NCI-H128 (cell line): ENCODE measurements around the gene CEP85.
"Not testable (repeated sequence)": the region's sequence is repeated elsewhere in the genome, so short reads cannot be mapped to it uniquely, and the experiment has no call there.

Experiments
- DNase-seq: peaks from one replicate; lab custom pipeline; 2025; ENCODE audit not compliant: unreplicated experiment; lab: John Stamatoyannopoulos, UW

CEP85 gene

GRCh38 chr1:26220199-26220912 is 13.6 kb upstream of the CEP85 start:
- DNase-seq: no peak

GRCh38 chr1:26221094-26221493 is 12.9 kb upstream of the CEP85 start:
- no peak for DNase-seq

- no peak for DNase-seq
Measured at GRCh38 chr1:26224606-26225005, 9.4 kb upstream of the CEP85 start.

DNA sequence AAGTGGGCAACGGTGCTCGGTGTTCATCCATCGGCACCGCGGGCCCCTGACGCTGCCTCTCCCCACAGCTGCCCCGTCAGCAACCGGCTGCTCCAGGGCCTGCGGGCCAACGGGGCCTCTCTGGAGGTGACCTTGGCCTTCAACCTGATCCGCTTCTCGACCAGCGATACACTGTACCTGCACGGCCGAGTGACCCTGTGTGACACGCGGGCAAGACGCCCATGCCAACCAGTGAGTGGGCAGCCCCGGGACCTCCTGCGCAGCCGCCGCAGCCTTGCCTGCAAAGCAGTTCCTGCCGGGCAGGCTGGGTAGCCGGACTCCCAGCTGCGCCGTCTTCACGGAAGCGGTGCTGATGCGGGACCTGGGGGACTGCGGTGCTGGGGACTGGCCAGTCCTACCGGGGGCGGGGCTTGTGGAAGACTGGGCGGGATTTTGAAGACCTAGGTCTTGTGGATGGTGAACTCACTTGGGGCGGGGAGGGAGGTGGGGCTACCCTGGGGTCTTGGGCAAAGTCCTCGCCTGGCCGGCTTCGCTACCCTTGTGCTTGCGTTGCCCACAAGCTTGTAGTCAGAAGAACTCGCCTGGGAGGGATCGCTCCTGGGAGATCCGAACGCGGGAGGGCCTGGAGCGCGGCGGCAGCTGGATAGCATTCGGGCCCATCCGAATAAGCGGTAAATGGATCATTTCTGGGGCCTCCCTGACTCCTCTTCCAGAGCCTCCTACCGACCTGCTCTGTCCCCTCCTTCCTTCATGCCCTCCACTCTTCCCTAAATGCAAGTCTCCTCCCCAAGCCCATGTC is 8.8 kb upstream of the CEP85 start:
- no peak for DNase-seq

- not testable (repeated sequence) for DNase-seq
Measured at GRCh38 chr1:26230682-26231081, 3.3 kb upstream of the CEP85 start.

DNA sequence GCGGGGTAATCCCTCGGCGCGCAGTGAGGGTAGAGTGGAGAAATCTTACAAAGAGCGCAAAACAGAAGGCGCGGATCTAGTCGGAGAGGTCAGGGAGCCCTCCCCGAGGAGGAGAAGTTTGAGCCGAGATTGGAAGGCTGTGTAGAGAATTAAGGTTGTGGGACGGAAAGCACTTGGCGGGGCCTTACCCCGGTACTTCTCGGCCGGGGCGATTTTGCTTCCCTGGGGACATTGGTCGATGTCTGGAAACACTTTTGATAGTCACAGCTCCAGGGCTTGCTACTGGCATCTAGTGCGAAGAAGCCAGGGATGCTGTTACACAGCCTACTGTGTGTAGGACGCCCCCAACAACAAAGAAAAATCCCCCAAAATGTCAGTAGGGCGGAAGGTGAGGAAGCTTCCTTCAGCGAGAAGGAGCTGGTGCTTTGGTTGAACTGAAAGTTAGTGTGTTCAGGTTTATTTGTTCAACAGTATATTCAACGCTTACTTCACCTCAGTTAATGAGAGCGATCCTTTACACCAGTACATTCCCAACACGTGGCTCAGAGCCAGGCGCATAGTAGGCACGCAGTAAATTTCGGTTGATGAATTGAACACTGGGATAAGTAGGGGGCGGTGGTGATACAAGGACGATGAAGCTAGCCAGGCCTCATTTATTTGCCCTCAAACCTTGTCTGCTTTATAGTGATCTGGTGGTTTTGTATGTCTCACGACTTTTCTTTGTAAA is 807 bp downstream of the CEP85 start:
- DNase-seq: no peak

GRCh38 chr1:26237230-26237966 is 3.4 kb downstream of the CEP85 start:
- DNase-seq: no peak

- no peak for DNase-seq
Measured at GRCh38 chr1:26239936-26240335, 5.9 kb downstream of the CEP85 start.

- no peak for DNase-seq
Measured at GRCh38 chr1:26252718-26253117, 18.7 kb downstream of the CEP85 start.

- no peak for DNase-seq
Measured at GRCh38 chr1:26254404-26254803, 20.4 kb downstream of the CEP85 start.

DNA sequence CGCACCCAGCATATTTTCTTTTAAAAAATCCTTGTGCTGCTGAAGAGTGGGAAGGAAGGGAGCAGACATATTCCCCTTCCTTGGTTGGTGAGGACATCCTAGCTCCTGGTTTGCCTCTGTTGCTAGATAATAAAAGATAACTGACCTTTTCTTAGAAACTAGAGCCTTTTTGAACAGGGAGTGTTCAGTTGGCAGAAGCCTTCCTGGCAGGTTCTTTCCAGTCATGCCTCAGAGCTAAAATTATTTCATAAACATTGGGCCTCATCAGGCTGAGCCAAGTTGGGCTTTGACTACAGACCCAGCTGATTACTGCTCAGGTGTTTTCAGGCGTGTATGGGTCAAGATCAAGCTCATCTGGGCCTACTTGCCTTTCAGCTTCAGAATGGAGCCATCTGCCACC is 23.2 kb downstream of the CEP85 start:
- DNase-seq: no peak

- no peak for DNase-seq
Measured at GRCh38 chr1:26259005-26259404, 25.0 kb downstream of the CEP85 start.

GRCh38 chr1:26259578-26259977 is 25.6 kb downstream of the CEP85 start:
- DNase-seq: no peak

- DNase-seq: no peak
Measured at GRCh38 chr1:26263212-26263611, 29.2 kb downstream of the CEP85 start.

DNA sequence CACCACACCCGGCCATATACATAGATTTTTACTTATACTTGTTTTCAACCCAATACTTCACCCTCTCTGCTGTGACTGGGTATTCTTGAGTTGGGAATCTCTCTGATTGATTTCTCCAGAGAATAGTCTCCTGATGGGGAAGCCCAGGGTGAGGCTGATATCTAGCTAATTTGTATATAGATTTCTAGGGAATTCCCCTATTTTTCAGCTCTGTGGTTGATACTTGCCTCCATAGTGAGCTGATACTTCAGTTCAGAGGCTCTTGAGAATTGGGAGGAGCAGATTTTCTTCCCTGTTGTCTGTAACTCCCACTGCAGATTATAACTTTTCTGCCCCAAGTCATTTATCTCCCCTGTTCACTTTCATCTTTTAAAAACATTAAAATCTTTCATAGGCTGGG is 31.4 kb downstream of the CEP85 start:
- DNase-seq: no peak

DNA sequence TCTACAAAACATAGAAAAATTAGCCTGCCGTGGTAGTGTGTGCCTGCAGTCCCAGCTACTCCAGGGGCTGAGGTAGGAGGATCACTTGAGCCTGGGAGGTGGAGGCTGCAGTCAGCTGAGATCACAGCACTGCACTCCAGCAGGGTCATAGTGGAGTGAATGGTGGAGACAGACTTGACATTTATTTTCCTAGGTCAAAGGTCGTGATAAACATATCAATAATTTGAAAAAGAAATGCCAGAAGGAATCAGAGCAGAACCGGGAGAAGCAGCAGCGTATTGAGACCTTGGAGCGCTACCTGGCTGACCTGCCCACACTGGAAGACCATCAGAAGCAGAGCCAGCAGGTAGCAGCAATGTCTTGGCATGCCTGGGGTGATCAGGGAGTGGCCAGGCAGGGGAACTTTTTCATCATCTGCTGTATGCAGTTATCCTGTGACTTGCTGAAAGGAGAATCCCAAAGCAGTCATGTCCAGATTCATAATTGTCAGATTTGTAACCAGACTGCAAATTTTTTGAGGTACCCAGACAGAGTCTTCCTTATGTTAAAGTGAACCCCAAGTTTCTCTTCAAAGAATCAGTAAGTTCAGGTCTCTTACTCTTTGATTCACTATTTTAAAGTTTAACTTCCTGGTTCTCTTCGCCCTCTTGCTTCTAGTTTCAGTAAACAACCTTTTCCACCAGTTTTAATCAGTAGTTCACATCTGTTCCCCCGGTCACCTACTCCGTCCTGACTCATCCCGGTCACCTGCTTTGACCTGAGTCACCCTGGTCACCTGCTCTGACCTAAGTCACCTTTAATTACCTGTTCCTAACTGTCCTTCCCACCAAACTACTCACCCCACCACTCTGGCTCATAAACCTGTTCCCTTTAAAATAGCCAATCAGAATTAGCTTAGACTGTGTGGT is 34.5 kb downstream of the CEP85 start:
- DNase-seq: no peak

DNA sequence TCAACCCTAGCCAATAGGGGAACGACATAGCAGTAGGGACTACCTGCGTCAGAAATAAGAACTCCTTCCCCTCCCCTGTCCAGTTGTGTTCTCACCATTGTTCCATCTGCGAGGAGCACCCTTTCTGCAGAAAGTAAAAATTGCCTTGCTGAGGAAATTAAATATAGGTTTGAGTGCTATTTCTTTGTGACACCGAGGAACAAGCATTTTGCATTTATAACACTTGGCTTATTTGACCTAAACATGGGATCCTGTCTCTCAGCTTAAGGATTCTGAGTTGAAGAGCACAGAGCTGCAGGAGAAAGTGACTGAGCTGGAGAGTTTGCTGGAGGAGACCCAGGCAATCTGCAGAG is 35.2 kb downstream of the CEP85 start:
- DNase-seq: no peak

DNA sequence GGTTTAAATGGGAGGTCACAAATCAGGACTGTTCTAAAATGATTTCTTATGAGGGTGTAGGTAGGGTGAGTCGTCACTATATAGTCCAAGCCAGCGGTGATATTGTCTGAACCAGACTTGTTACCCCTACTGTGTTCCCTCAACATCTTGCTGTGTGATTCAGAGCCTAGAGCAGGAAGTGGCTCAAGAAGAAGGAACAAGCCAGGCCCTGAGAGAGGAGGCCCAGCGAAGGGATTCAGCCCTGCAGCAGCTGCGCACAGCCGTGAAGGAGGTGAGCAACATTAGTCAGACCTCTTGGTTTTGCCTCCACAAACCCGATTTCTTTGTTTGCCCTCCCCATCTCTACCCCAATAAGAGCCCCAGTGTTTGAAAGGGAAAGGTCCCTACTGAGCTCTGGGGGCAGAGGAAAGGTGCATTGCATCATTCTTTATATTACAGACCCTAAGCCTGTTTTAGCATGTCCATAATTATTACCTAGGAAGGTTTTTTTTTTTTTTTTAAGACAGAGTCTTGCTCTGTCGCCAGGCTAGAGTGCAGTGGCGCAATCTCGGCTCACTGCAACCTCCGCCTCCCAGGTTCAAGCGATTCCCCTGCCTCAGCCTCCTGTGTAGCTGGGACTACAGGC is 40.9 kb downstream of the CEP85 start:
- DNase-seq: no peak

- DNase-seq: peak; percentile 50
Measured at GRCh38 chr1:26275580-26276431, 41.8 kb downstream of the CEP85 start.
